Stimulated activated CD8-positive, alpha-beta memory T cell treated with anti-CD3 and anti-CD28 coated beads, Interleukin-4, amount 100 ng/mL, for 24 hours (primary cell): Measurements from ENCODE around the gene NFATC1.
"Not testable (repeated sequence)": the region's sequence is repeated elsewhere in the genome, so short reads cannot be mapped to it uniquely, and the experiment has no call there.

Experiments used
- DNase-seq: peaks from one replicate; pipeline ENCODE4 v3.0.0-alpha.2; 2020; ENCODE audit warnings: low read depth

Gene NFATC1

GRCh38 chr18:79489051-79489898 lies 93.5 kb downstream of the NFATC1 start:
- DNase-seq = no peak

GRCh38 chr18:79489899-79490625 lies 94.3 kb downstream of the NFATC1 start:
- DNase-seq = no peak

GRCh38 chr18:79490626-79491041 lies 94.9 kb downstream of the NFATC1 start:
- DNase-seq = no peak

- DNase-seq = no peak
Observed at GRCh38 chr18:79491081-79491551, 95.4 kb downstream of the NFATC1 start.

GRCh38 chr18:79493211-79493800 lies 97.6 kb downstream of the NFATC1 start:
- no peak for DNase-seq

GRCh38 chr18:79493801-79494211 lies 98.1 kb downstream of the NFATC1 start:
- DNase-seq = no peak

- no peak for DNase-seq
Observed at GRCh38 chr18:79494936-79495335, 99.2 kb downstream of the NFATC1 start.

GRCh38 chr18:79495591-79496071 lies 99.9 kb downstream of the NFATC1 start:
- no peak for DNase-seq

GRCh38 chr18:79496237-79496977 lies 100.7 kb downstream of the NFATC1 start:
- DNase-seq = no peak

GRCh38 chr18:79496978-79497637 lies 101.4 kb downstream of the NFATC1 start:
- DNase-seq = no peak

- no peak for DNase-seq
Observed at GRCh38 chr18:79497638-79498081, 101.9 kb downstream of the NFATC1 start.

- DNase-seq = no peak
Observed at GRCh38 chr18:79498662-79499061, 102.9 kb downstream of the NFATC1 start.

GRCh38 chr18:79501006-79501405 lies 105.3 kb downstream of the NFATC1 start:
- no peak for DNase-seq

GRCh38 chr18:79502782-79503181 lies 107.1 kb downstream of the NFATC1 start:
- DNase-seq = no peak

- no peak for DNase-seq
Observed at GRCh38 chr18:79503406-79503805, 107.7 kb downstream of the NFATC1 start.

- no peak for DNase-seq
Observed at GRCh38 chr18:79504034-79504433, 108.3 kb downstream of the NFATC1 start.

GRCh38 chr18:79504495-79504894 lies 108.8 kb downstream of the NFATC1 start:
- DNase-seq = not testable (repeated sequence)

GRCh38 chr18:79505465-79505864 lies 109.7 kb downstream of the NFATC1 start:
- not testable (repeated sequence) for DNase-seq

GRCh38 chr18:79506191-79507075 lies 110.7 kb downstream of the NFATC1 start:
- DNase-seq = no peak

- no peak for DNase-seq
Observed at GRCh38 chr18:79507076-79507545, 111.4 kb downstream of the NFATC1 start.
